ENCODE measurements around the gene MRPL14. TPM values are rescaled to one million over a fixed set of nuclear protein-coding genes. Genes with fewer than 3 reads are reported as not detected.

MRPL14 gene
- total and polyA plus RNA-seq, 2 of the 8 experiments (the other 6 are each of a cell fraction or from before 2014, with no cell fraction given) = 82.0 to 97.1 TPM

DNA sequence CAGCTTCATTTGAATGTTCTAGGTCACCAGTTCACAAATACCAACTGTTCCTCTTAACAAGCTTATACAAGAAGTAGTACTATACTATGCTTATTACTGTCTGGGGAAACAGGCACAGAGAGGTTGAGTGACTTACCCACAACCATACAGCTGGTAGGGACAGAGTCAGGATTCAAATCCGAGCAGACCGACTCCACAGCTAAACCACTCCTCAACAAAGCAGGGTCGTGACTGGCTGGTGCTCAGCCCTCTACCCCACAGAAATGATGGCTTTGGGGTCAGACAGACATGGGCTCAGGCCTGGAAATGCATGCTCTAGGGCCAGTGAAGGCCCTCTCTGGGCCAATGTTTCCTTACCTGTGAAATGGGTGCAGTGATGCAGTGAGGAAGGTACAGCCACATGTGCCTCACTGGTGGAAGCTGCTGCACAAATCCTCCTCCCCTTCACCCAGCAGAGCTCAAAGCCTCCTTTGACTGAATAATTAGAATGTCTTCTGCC is 63.6 kb downstream of the MRPL14 start:
- no peak overlapping the region for H3K4me2 ChIP-seq (ENCODE audit: insufficient read depth in 1 of 2, low read depth in 2 of 2, low read length in 2 of 2)
- no peak overlapping the region; the same call in 1 of the 2 replicates for H4K8ac ChIP-seq (ENCODE audit: extremely low read depth, insufficient read depth, low read length)
- FAIRE-seq = no peak
- H4K91ac ChIP-seq (replicated peaks; ENCODE audit: insufficient read length, low read length) = peak overlapping the region; percentile 52
- no peak overlapping the region for H3K18ac ChIP-seq (ENCODE audit: extremely low read depth, low read length)
- peaks cover 0 to 12% (median 7%) of the 10 kb centered on the region in 4 experiments; a peak in 5 of 7 replicates for H3K4me1 ChIP-seq (replicated peaks in 1 of 4; ENCODE audit: control insufficient read depth in 3 of 4, insufficient read depth in 4 of 4, low read length in 3 of 4)
- H4K5ac ChIP-seq (ENCODE audit: insufficient read length, low read depth, low read length) = no peak overlapping the region
- no peak overlapping the region for H3K23ac ChIP-seq (ENCODE audit: insufficient read length)
- H3K4ac ChIP-seq (replicated peaks; ENCODE audit: insufficient read length, low read depth, low read length) = no peak overlapping the region
- no peak overlapping the region for H3K56ac ChIP-seq (replicated peaks; ENCODE audit: insufficient read length, low read depth, low read length)
- H2BK120ac ChIP-seq (replicated peaks; ENCODE audit: low read depth, low read length) = no peak overlapping the region
- H2AK5ac ChIP-seq (ENCODE audit: low read depth, low read length) = no peak overlapping the region
- no peaks in the 10 kb centered on the region for H3K23me2 ChIP-seq (ENCODE audit: low read depth, low read length)
- H4K20me1 ChIP-seq (replicated peaks in 1 of 2; ENCODE audit: control insufficient read depth in 1 of 2, insufficient read depth in 2 of 2, low read length in 2 of 2) = no peaks in the 10 kb centered on the region
- no peak overlapping the region for H2BK5ac ChIP-seq (ENCODE audit: low read depth, low read length)
- no peaks in the 10 kb centered on the region for H3K79me2 ChIP-seq (ENCODE audit: control insufficient read depth in 1 of 2, insufficient read depth in 2 of 2, low read length in 2 of 2)
- no peak overlapping the region; the same call in 1 of the 2 replicates for H2BK12ac ChIP-seq (ENCODE audit: low read depth, low read length)
- no peak for DNase-seq (ENCODE audit: low read depth in 1 of 2, low spot score in 2 of 2)
- CTCF ChIA-PET (ENCODE audit: partially characterized antibody) = interaction anchor here (0.6 to 23.4 kb wide), 49 partner anchors 10 to 377 kb away, joined by 3 to 331 read pairs (median 4); partner anchors contain the start of gene VEGFA
- POLR2A ChIA-PET (ENCODE audit: partially characterized antibody) = interaction anchor here (0.8 to 3.7 kb wide), 4 partner anchors 11 to 137 kb away, joined by 3 to 16 read pairs (median 3); no protein-coding TSS in a partner anchor
- H3K9ac ChIP-seq (replicated peaks in 1 of 4; ENCODE audit: extremely low read depth in 1 of 4, low read depth in 3 of 4, low read length in 3 of 4) = no peak overlapping the region
- no peaks in the 10 kb centered on the region for H3K36me3 ChIP-seq (ENCODE audit: control insufficient read depth in 2 of 4, insufficient read depth in 4 of 4, low read length in 3 of 4)
- H2BK15ac ChIP-seq (ENCODE audit: low read length) = no peak overlapping the region
- H3K4me3 ChIP-seq (ENCODE audit: extremely low read depth in 1 of 4, insufficient read depth in 2 of 4, low read depth in 3 of 4, low read length in 4 of 4) = no peak overlapping the region
- H2BK20ac ChIP-seq (ENCODE audit: low read length) = peak overlapping the region; percentile 17; the same call in 1 of the 2 replicates
- H3K27me3 ChIP-seq (replicated peaks in 1 of 4; ENCODE audit: control insufficient read depth in 3 of 4, extremely low read depth in 1 of 4, insufficient read depth in 3 of 4, low read length in 3 of 4) = no peaks in the 10 kb centered on the region; a peak in 1 of 7 replicates
- no peak overlapping the region for H3K27ac ChIP-seq (ENCODE audit: low read depth, low read length)
- 100% methylated on average over 3 of the region's 3 CpGs; no CpG with 5 or more reads in 1 of the 2 experiments for WGBS, 2 experiments (ENCODE audit: extremely low coverage in 1 of 2, insufficient coverage in 1 of 2, insufficient read length in 1 of 2, insufficient replicate concordance in 2 of 2, low coverage in 1 of 2, low lambda C conversion rate in 2 of 2, missing lambda C conversion rate in 1 of 2)
- no peaks in the 10 kb centered on the region for H3K9me3 ChIP-seq (ENCODE audit: insufficient read depth in 2 of 2, low read depth in 1 of 2, low read length in 1 of 2)
- no peak overlapping the region for H2AFZ ChIP-seq (ENCODE audit: low read length)
- no peaks in the 10 kb centered on the region; the same call in 1 of the 2 replicates for H3K79me1 ChIP-seq (ENCODE audit: low read depth, low read length)
- H3K14ac ChIP-seq (ENCODE audit: insufficient read length) = no peak overlapping the region
- TF ChIP-seq SIX5 (IDR thresholded peaks at IDR 0.05; ENCODE audit: low read depth, low read length) (no peak), CEBPB (IDR thresholded peaks at IDR 0.05; ENCODE audit: low read depth, low read length) (no peak), MAFK (IDR thresholded peaks at IDR 0.05; ENCODE audit: low read depth, low read length) (no peak), TCF12 (IDR thresholded peaks at IDR 0.05; ENCODE audit: low read depth, low read length) (no peak)
